Gastroesophageal sphincter (tissue), 3 donors: Measurements from ENCODE around the gene MCM9.

Source experiments
- EP300 ChIP-seq: sonication (generic); formaldehyde crosslinking; IDR thresholded peaks from one replicate; pipeline ENCODE4 v1.6.1; 2017; ENCODE audit warnings: antibody characterized with exemption, mild to moderate bottlenecking
- POLR2A ChIP-seq, 2 donors: fragments of 450-650 bp; IDR thresholded peaks; one replicate each; pipeline ENCODE4 v1.6.1; 2017; ENCODE audit warnings: antibody characterized with exemption in 2 of 2, mild to moderate bottlenecking in 2 of 2, moderate library complexity in 1 of 2
- POLR2AphosphoS5 ChIP-seq: sonication (generic); formaldehyde crosslinking; IDR thresholded peaks from one replicate; pipeline ENCODE4 v1.6.1; 2017; ENCODE audit warnings: antibody characterized with exemption
- TF ChIP-seq, protein P1 (sequence below), 4 experiments: fragments of 200-600 bp in 2 of 4; fragments of 450-650 bp in 2 of 4; sonication (generic) in 1 of 4; IDR thresholded peaks; one replicate each; pipeline ENCODE4 v1.5.1; 2017 to 2019; ENCODE audit warnings: antibody characterized with exemption in 4 of 4, mild to moderate bottlenecking in 2 of 4, moderate library complexity in 2 of 4

DNA sequence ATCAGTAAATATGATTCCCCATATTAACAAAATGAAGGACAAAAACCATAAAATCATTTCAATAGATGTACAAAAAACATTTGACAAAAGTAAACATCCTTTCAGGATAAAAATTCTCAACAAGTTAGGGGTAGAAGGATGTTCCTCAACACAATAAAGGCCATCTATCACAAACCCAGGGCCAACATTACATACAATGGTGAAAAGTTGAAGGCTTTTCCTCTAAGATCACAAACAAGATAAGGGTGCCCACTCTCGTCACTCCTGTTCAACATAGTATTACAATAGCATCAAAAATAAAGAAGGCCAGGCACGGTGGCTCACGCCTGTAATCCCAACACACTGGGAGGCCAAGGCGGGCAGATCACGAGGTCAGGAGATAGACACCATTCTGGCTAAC lies 63.6 kb downstream of the MCM9 start:
- TF ChIP-seq, protein P1, sequence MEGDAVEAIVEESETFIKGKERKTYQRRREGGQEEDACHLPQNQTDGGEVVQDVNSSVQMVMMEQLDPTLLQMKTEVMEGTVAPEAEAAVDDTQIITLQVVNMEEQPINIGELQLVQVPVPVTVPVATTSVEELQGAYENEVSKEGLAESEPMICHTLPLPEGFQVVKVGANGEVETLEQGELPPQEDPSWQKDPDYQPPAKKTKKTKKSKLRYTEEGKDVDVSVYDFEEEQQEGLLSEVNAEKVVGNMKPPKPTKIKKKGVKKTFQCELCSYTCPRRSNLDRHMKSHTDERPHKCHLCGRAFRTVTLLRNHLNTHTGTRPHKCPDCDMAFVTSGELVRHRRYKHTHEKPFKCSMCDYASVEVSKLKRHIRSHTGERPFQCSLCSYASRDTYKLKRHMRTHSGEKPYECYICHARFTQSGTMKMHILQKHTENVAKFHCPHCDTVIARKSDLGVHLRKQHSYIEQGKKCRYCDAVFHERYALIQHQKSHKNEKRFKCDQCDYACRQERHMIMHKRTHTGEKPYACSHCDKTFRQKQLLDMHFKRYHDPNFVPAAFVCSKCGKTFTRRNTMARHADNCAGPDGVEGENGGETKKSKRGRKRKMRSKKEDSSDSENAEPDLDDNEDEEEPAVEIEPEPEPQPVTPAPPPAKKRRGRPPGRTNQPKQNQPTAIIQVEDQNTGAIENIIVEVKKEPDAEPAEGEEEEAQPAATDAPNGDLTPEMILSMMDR (IDR thresholded peaks at IDR 0.05), result no peak
- TF ChIP-seq EP300 (no peak), POLR2A (IDR thresholded peaks at IDR 0.05) (no peak), POLR2AphosphoS5 (no peak)
